Heart left ventricle (tissue), 13 donors: Measurements from ENCODE around the gene IFNGR1.

Experiments
- POLR2A ChIP-seq, 2 donors: fragments of 450-650 bp; IDR thresholded peaks; one replicate each; pipeline ENCODE4 v1.6.1; 2017; ENCODE audit warnings: antibody characterized with exemption in 2 of 2, mild to moderate bottlenecking in 2 of 2, moderate library complexity in 2 of 2
- TF ChIP-seq, protein P1 (sequence below), 12 donors: fragments of 200-600 bp; sonication (generic) in 4 of 12; IDR thresholded peaks; one replicate each; pipeline versions ENCODE4 v1.5.0 to v1.8.0; 2018 to 2022; ENCODE audit warnings: antibody characterized with exemption in 12 of 12, mild to moderate bottlenecking in 5 of 12
- donor health status: ischemic (EF 13 %, LVEDD 7.1; RV severe dilation, severe dysfunction).
- donor health status: DM: no; HTN: yes; CAD: no.
- donor health status: DM: no; HTN: no; CAD: no.
- donor health status: ischemic (EF 25% LVEDD 6.9; RV normal size, moderate dysfunction).
- donor health status: ischemic (EF 25% LVEDD 5.7; RV mildly dilated, moderate dysfunction).
- donor health status: ischemic (EF 35%, LVEDD 5.7; RV mildly dilated, moderate dysfunction).
- donor health status: nonischemic (EF 11% LVEDD 7.7; RV severe dilation, severe dysfunction).
- donor health status: DM: yes; HTN: yes; CAD: no.
- donor health status: PGD.
- donor health status: ischemic (EF 29% LVEDD 5.4; RV normal size, mild dysfunction).
- donor health status: nonischemic (EF 23%, LVEDD 6.1; RV moderate dilation, normal function).

DNA sequence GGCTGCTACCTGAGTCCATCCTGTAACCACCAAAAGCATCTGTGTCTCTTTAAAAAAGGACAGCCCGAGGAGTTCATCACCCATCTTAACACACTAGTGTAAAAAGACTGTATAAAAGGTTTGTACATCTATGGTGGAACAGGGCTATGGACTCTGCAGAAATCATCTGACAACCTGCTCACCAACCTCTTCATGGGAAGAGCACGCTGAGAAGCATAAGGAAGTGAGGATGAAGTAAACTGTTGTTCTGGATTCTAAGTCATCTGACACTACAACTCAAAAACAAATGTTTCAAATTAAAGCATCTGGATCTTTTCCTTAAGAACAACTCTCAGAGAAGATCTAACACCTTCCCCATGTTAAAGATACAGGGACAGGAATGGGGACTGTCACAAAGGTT, 5.4 kb downstream of the IFNGR1 start:
- TF ChIP-seq, protein P1, sequence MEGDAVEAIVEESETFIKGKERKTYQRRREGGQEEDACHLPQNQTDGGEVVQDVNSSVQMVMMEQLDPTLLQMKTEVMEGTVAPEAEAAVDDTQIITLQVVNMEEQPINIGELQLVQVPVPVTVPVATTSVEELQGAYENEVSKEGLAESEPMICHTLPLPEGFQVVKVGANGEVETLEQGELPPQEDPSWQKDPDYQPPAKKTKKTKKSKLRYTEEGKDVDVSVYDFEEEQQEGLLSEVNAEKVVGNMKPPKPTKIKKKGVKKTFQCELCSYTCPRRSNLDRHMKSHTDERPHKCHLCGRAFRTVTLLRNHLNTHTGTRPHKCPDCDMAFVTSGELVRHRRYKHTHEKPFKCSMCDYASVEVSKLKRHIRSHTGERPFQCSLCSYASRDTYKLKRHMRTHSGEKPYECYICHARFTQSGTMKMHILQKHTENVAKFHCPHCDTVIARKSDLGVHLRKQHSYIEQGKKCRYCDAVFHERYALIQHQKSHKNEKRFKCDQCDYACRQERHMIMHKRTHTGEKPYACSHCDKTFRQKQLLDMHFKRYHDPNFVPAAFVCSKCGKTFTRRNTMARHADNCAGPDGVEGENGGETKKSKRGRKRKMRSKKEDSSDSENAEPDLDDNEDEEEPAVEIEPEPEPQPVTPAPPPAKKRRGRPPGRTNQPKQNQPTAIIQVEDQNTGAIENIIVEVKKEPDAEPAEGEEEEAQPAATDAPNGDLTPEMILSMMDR (IDR thresholded peaks at IDR 0.05) = no peak
- TF ChIP-seq POLR2A (IDR thresholded peaks at IDR 0.05) = no peak
